GM18517 (cell line): ENCODE results near the gene MATN4.

Source experiments
- ATAC-seq: cut with Tn5 transposase; IDR thresholded peaks from one replicate; pipeline ENCODE4 v1.9.1; 2021; ENCODE audit warnings: mild to moderate bottlenecking, moderate library complexity; ENCODE audit not compliant: unreplicated experiment

MATN4 gene

GRCh38 chr20:45341939-45342854 lies 34.1 kb upstream of the MATN4 start:
- ATAC-seq = no peak

GRCh38 chr20:45341579-45341938 lies 33.5 kb upstream of the MATN4 start:
- no peak for ATAC-seq

GRCh38 chr20:45340951-45341350 lies 32.9 kb upstream of the MATN4 start:
- ATAC-seq = no peak

GRCh38 chr20:45340236-45340847 lies 32.2 kb upstream of the MATN4 start:
- ATAC-seq = no peak

- no peak for ATAC-seq
Observed at GRCh38 chr20:45339799-45340198, 31.7 kb upstream of the MATN4 start.

- no peak for ATAC-seq
Observed at GRCh38 chr20:45339084-45339483, 31.0 kb upstream of the MATN4 start.

GRCh38 chr20:45338121-45339030 lies 30.3 kb upstream of the MATN4 start:
- ATAC-seq = no peak

GRCh38 chr20:45337367-45338120 lies 29.4 kb upstream of the MATN4 start:
- ATAC-seq = no peak

GRCh38 chr20:45336530-45337366 lies 28.6 kb upstream of the MATN4 start:
- ATAC-seq = no peak

GRCh38 chr20:45330476-45330875 lies 22.4 kb upstream of the MATN4 start:
- ATAC-seq = no peak

GRCh38 chr20:45329497-45330319 lies 21.6 kb upstream of the MATN4 start:
- no peak for ATAC-seq

GRCh38 chr20:45328451-45328850 lies 20.4 kb upstream of the MATN4 start:
- no peak for ATAC-seq

GRCh38 chr20:45325371-45325770 lies 17.3 kb upstream of the MATN4 start:
- no peak for ATAC-seq

- ATAC-seq = no peak
Observed at GRCh38 chr20:45323731-45324130, 15.6 kb upstream of the MATN4 start.

GRCh38 chr20:45322952-45323383 lies 14.9 kb upstream of the MATN4 start:
- no peak for ATAC-seq

GRCh38 chr20:45320948-45321595 lies 13.0 kb upstream of the MATN4 start:
- ATAC-seq = peak; percentile 76

GRCh38 chr20:45318948-45319347 lies 10.8 kb upstream of the MATN4 start:
- no peak for ATAC-seq

- no peak for ATAC-seq
Observed at GRCh38 chr20:45318386-45318939, 10.4 kb upstream of the MATN4 start.
